Renal pelvis (tissue), 4 donors: Measurements from ENCODE around the gene HSBP1L1. TPM values are rescaled to one million over a fixed set of nuclear protein-coding genes. Genes with fewer than 3 reads are reported as not detected.
"Not testable (repeated sequence)": the region's sequence is repeated elsewhere in the genome, so short reads cannot be mapped to it uniquely, and the experiment has no call there.

Experiments used
- DNase-seq: peaks from one replicate; pipeline ENCODE4 v3.0.0-alpha.2; 2013
- polyA plus RNA-seq, 3 donors: library from polyadenylated mRNA; unstranded; fragments of 120-200 nt; gene quantifications; one replicate each; pipeline ENCODE4 v1.2.1, GENCODE V29; 2013; ENCODE audit not compliant: insufficient read length in 3 of 3

HSBP1L1 gene
- polyA plus RNA-seq, 3 donors, result 19.9 to 30.9 (median 28.3) TPM

GRCh38 chr18:79955302-79956075, 9.0 kb upstream of the HSBP1L1 start:
- DNase-seq, result no peak

- DNase-seq, result no peak
Measured at GRCh38 chr18:79956276-79956675, 8.2 kb upstream of the HSBP1L1 start.

GRCh38 chr18:79958981-79959380, 5.5 kb upstream of the HSBP1L1 start:
- no peak for DNase-seq

- DNase-seq, result not testable (repeated sequence)
Measured at GRCh38 chr18:79960161-79960801, 4.2 kb upstream of the HSBP1L1 start.

GRCh38 chr18:79960921-79961526, 3.4 kb upstream of the HSBP1L1 start:
- DNase-seq, result no peak

GRCh38 chr18:79961527-79962291, 2.7 kb upstream of the HSBP1L1 start:
- no peak for DNase-seq

GRCh38 chr18:79962311-79962710, 2.1 kb upstream of the HSBP1L1 start:
- no peak for DNase-seq

GRCh38 chr18:79962835-79963657, 1.4 kb upstream of the HSBP1L1 start:
- DNase-seq, result no peak

- DNase-seq, result no peak
Measured at GRCh38 chr18:79963658-79964329, 649 bp upstream of the HSBP1L1 start.

- DNase-seq, result peak; percentile 52
Measured at GRCh38 chr18:79965119-79965902, 868 bp downstream of the HSBP1L1 start.

- no peak for DNase-seq
Measured at GRCh38 chr18:79970419-79971133, 6.1 kb downstream of the HSBP1L1 start.

- no peak for DNase-seq
Measured at GRCh38 chr18:79971211-79971952, 6.9 kb downstream of the HSBP1L1 start.

GRCh38 chr18:79971986-79972385, 7.5 kb downstream of the HSBP1L1 start:
- DNase-seq, result no peak

- no peak for DNase-seq
Measured at GRCh38 chr18:79972720-79973119, 8.3 kb downstream of the HSBP1L1 start.

GRCh38 chr18:79973517-79973916, 9.1 kb downstream of the HSBP1L1 start:
- no peak for DNase-seq

- no peak for DNase-seq
Measured at GRCh38 chr18:79974025-79974654, 9.7 kb downstream of the HSBP1L1 start.

GRCh38 chr18:79975043-79975442, 10.6 kb downstream of the HSBP1L1 start:
- no peak for DNase-seq
